Fibroblast of lung (primary cell): ENCODE results near the gene SCYGR3.
"Not testable (repeated sequence)": the region's sequence is repeated elsewhere in the genome, so short reads cannot be mapped to it uniquely, and the experiment has no call there.

ENCODE experiments used
- EZH2 ChIP-seq: IDR thresholded peaks from 2 replicates; pipeline ENCODE4 v1.5.1; 2012; ENCODE audit warnings: low read length, control low read depth, mild to moderate bottlenecking; ENCODE audit errors: missing control alignments
- TF ChIP-seq, protein P1 (sequence below), 2 donors: IDR thresholded peaks in 1 of 2; conservative IDR thresholded peaks in 1 of 2; 1 replicate in 1 of 2; 2 replicates in 1 of 2; pipeline ENCODE4 v1.5.1; 2011 to 2012; ENCODE audit warnings: low read length in 2 of 2, control low read depth in 1 of 2, inconsistent platforms in 1 of 2, low read depth in 1 of 2, mild to moderate bottlenecking in 1 of 2

GRCh38 chr2:227598835-227599503, 15.7 kb downstream of the SCYGR3 start, which contains the start of gene SCYGR2:
- not testable (repeated sequence) for TF ChIP-seq EZH2
- TF ChIP-seq, protein P1, sequence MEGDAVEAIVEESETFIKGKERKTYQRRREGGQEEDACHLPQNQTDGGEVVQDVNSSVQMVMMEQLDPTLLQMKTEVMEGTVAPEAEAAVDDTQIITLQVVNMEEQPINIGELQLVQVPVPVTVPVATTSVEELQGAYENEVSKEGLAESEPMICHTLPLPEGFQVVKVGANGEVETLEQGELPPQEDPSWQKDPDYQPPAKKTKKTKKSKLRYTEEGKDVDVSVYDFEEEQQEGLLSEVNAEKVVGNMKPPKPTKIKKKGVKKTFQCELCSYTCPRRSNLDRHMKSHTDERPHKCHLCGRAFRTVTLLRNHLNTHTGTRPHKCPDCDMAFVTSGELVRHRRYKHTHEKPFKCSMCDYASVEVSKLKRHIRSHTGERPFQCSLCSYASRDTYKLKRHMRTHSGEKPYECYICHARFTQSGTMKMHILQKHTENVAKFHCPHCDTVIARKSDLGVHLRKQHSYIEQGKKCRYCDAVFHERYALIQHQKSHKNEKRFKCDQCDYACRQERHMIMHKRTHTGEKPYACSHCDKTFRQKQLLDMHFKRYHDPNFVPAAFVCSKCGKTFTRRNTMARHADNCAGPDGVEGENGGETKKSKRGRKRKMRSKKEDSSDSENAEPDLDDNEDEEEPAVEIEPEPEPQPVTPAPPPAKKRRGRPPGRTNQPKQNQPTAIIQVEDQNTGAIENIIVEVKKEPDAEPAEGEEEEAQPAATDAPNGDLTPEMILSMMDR (conservative IDR thresholded peaks at IDR 0.05 in 1 of 2, IDR thresholded peaks at IDR 0.05 in 1 of 2; ENCODE audit: low read depth in 1 of 2, low read length in 2 of 2) = not testable (repeated sequence)
